ENCODE results near the gene KCNMA1. TPM values are rescaled to one million over a fixed set of nuclear protein-coding genes. Genes with fewer than 3 reads are reported as not detected.

KCNMA1 gene
- total RNA-seq, 4 donors from 2014 or later, result 10.1 to 32.6 (median 20.1) TPM

- DNase-seq (ENCODE audit: low spot score) (no peak), ATAC-seq (ENCODE audit: low FRiP score) (no peak)
- TF ChIP-seq CTCF (IDR thresholded peaks at IDR 0.05), result no peak
These were observed 2.1 kb upstream of the KCNMA1 start for GRCh38 chr10:77639756-77640155.

GRCh38 chr10:77638321-77639101, 903 bp upstream of the KCNMA1 start:
- TF ChIP-seq CTCF (IDR thresholded peaks at IDR 0.05), result no peak
- peak; percentile 20 for ATAC-seq (ENCODE audit: low FRiP score)
- DNase-seq (ENCODE audit: low spot score), result no peak

GRCh38 chr10:77636967-77637531, 559 bp downstream of the KCNMA1 start:
- no peak for TF ChIP-seq CTCF (IDR thresholded peaks at IDR 0.05)
- no peak for DNase-seq (ENCODE audit: low spot score)
- ATAC-seq (ENCODE audit: low FRiP score), result no peak

DNA sequence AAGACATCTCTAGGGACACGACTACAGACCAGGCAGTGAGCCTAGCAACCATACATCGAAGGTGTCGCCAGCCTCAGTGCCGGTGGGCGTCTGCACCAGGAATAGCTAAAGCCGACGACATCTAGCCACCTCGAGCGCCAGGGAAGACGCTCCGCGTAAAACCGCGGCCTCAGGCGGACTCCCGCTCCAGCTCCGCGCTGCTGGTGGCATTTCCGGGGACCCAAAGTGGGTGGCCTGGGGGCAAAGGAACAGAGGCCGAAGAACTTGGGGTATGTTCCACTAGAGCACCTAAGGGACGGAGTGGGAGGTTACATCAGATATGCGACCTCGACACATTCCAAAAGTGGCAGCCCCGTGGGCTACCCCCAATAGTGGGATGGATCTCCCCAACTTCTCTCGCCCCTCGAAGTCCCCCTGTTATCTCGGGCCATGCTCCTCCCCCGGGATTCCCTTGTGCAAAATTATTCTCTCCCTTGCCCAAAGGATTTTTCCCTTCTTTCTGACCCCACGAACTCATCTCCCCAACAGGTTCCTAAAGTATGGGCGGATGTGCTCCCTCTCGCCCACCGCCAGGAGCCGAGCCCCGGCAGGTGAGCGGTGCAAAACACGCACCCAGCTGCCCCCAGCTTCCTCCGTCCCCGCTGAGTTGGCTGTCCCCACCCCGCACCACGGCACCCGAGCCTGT, 1.2 kb downstream of the KCNMA1 start:
- DNase-seq (ENCODE audit: low spot score), result no peak
- no peak for TF ChIP-seq CTCF (IDR thresholded peaks at IDR 0.05)
- no peak for ATAC-seq (ENCODE audit: low FRiP score)

- DNase-seq (ENCODE audit: low spot score), result no peak
- TF ChIP-seq CTCF (IDR thresholded peaks at IDR 0.05), result no peak
- ATAC-seq (ENCODE audit: low FRiP score), result no peak
These were observed 2.0 kb downstream of the KCNMA1 start for GRCh38 chr10:77635402-77636227.

- DNase-seq (ENCODE audit: low spot score), result no peak
- no peak for ATAC-seq (ENCODE audit: low FRiP score)
- TF ChIP-seq CTCF (IDR thresholded peaks at IDR 0.05), result no peak
These were observed 2.7 kb downstream of the KCNMA1 start for GRCh38 chr10:77634939-77635338.
